Caco-2 (cell line): ENCODE data around the gene FAM83E. TPM values are rescaled to one million over a fixed set of nuclear protein-coding genes. Genes with fewer than 3 reads are reported as not detected.

Experiments
- BruUV-seq: library from RNA; stranded (reverse); fragments of 400-500 nt; replicated peaks from 2 replicates; lab custom pipeline; 2021; lab: Mats Ljungman, UMichigan
- CTCF ChIA-PET: fragments of 300-600 bp; sonication (Branson Sonifier 250); formaldehyde crosslinking; loops from one replicate; lab custom pipeline; 2022; ENCODE audit warnings: antibody characterized with exemption; lab: Charles Lee
- POLR2A ChIA-PET: fragments of 300-600 bp; sonication (Branson Sonifier 250); formaldehyde crosslinking; loops from one replicate; lab custom pipeline; 2022; ENCODE audit warnings: antibody characterized with exemption; lab: Charles Lee
- DNase-seq, 2 experiments: peaks; one replicate each; pipeline versions ENCODE4 v3.0.0 to v3.0.0-alpha.2; 2020 to 2022
- H3K27me3 ChIP-seq: replicated peaks from 2 replicates; pipeline ENCODE4 v1.6.0; 2011; ENCODE audit warnings: low read length; ENCODE audit not compliant: control insufficient read depth, insufficient read depth
- H3K36me3 ChIP-seq: 2 replicates; pipeline ENCODE4 v1.5.1; 2011; ENCODE audit warnings: low read length; ENCODE audit not compliant: control insufficient read depth, insufficient read depth
- H3K4me1 ChIP-seq: fragments of 250-450 bp; sonication (Bioruptor Pico); 2 replicates; pipeline ENCODE4 v1.5.1; 2020; ENCODE audit warnings: mild to moderate bottlenecking
- H3K4me3 ChIP-seq: 2 replicates; pipeline ENCODE4 v1.5.1; 2011; ENCODE audit warnings: low read depth, mild to moderate bottlenecking, control low read depth, low read length
- H3K9me3 ChIP-seq: fragments of 250-450 bp; sonication (Bioruptor Pico); 2 replicates; pipeline ENCODE4 v1.5.1; 2020; ENCODE audit warnings: mild to moderate bottlenecking, moderate library complexity
- H3K27ac Mint-ChIP-seq: one replicate; pipeline ENCODE4 v1.8.0; 2022; ENCODE audit warnings: mixed read lengths; ENCODE audit not compliant: unreplicated experiment
- H3K27me3 Mint-ChIP-seq: one replicate; pipeline ENCODE4 v1.8.0; 2022; ENCODE audit warnings: mixed read lengths; ENCODE audit not compliant: insufficient read depth, unreplicated experiment
- H3K36me3 Mint-ChIP-seq: one replicate; pipeline ENCODE4 v1.8.0; 2022; ENCODE audit warnings: mild to moderate bottlenecking, mixed read lengths; ENCODE audit not compliant: insufficient read depth, unreplicated experiment
- H3K4me1 Mint-ChIP-seq: one replicate; pipeline ENCODE4 v1.8.0; 2022; ENCODE audit warnings: low read depth, mixed read lengths; ENCODE audit not compliant: unreplicated experiment
- H3K4me3 Mint-ChIP-seq: one replicate; pipeline ENCODE4 v1.8.0; 2022; ENCODE audit warnings: mild to moderate bottlenecking, moderate library complexity, mixed read lengths; ENCODE audit not compliant: unreplicated experiment
- H3K9me3 Mint-ChIP-seq: one replicate; pipeline ENCODE4 v1.8.0; 2022; ENCODE audit warnings: mixed read lengths; ENCODE audit not compliant: unreplicated experiment
- CTCF ChIP-seq, 2 experiments: fragments of 200-600 bp in 1 of 2; IDR thresholded peaks; 1 replicate in 1 of 2; 2 replicates in 1 of 2; pipeline versions ENCODE4 v1.5.1 to v1.8.0; 2011 to 2022; ENCODE audit warnings: antibody characterized with exemption in 1 of 2, control low read depth in 1 of 2, inconsistent platforms in 1 of 2, low read depth in 1 of 2, low read length in 1 of 2, mild to moderate bottlenecking in 1 of 2, moderate library complexity in 1 of 2; ENCODE audit not compliant: insufficient read depth in 1 of 2, severe bottlenecking in 1 of 2, unreplicated experiment in 1 of 2
- intact Hi-C: fragments of 100-400 bp; cut with micrococcal nuclease; formaldehyde crosslinking; loops from one replicate; pipeline ENCODE4 v1.10.0; 2022; ENCODE audit not compliant: unreplicated experiment
- total RNA-seq: library from RNA; stranded (reverse); gene quantifications from 2 replicates; pipeline ENCODE4 v1.2.3, GENCODE V29; 2022

Gene FAM83E
- total RNA-seq, 1 experiment from 2014 or later: 6.8 TPM

GRCh38 chr19:48661711-48662090 is 46.8 kb upstream of the FAM83E start:
- intact Hi-C loops: no loop called here
- Mint-ChIP-seq H3K36me3 (peaks cover 9% of the 10 kb centered on the region), H3K9me3 (no peaks in the 10 kb centered on the region), H3K4me1 (peaks cover 7% of the 10 kb centered on the region), H3K4me3 (no peak overlapping the region), H3K27me3 (no peaks in the 10 kb centered on the region), H3K27ac (no peak overlapping the region)
- POLR2A ChIA-PET: interaction anchor here (0.5 kb wide), 1 partner anchor 29 kb away, joined by 4 read pairs; no protein-coding TSS in a partner anchor
- Histone ChIP-seq H3K9me3 (no peaks in the 10 kb centered on the region), H3K36me3 (no peaks in the 10 kb centered on the region), H3K4me3 (no peak overlapping the region), H3K4me1 (peaks cover 21% of the 10 kb centered on the region; the same call in 1 of the 2 replicates), H3K27me3 (no peaks in the 10 kb centered on the region)
- TF ChIP-seq CTCF (IDR thresholded peaks at IDR 0.05; ENCODE audit: insufficient read depth in 1 of 2, low read depth in 1 of 2, low read length in 1 of 2, severe bottlenecking in 1 of 2, unreplicated experiment in 1 of 2): no peak
- CTCF ChIA-PET: no interaction called here
- no peak for DNase-seq
- no TSS peak for BruUV-seq

- POLR2A ChIA-PET: interaction anchor here (0.5 kb wide), 1 partner anchor 30 kb away, joined by 4 read pairs; no protein-coding TSS in a partner anchor
- Histone ChIP-seq H3K36me3 (no peaks in the 10 kb centered on the region), H3K27me3 (no peaks in the 10 kb centered on the region), H3K9me3 (no peaks in the 10 kb centered on the region), H3K4me1 (peaks cover 18% of the 10 kb centered on the region; the same call in 1 of the 2 replicates), H3K4me3 (no peak overlapping the region)
- H3K4me3 Mint-ChIP-seq: no peak overlapping the region
- no peaks in the 10 kb centered on the region for H3K9me3 Mint-ChIP-seq
- H3K36me3 Mint-ChIP-seq: peaks cover 9% of the 10 kb centered on the region
- H3K4me1 Mint-ChIP-seq: peaks cover 5% of the 10 kb centered on the region
- intact Hi-C loops: no loop called here
- no peak for TF ChIP-seq CTCF (IDR thresholded peaks at IDR 0.05; ENCODE audit: insufficient read depth in 1 of 2, low read depth in 1 of 2, low read length in 1 of 2, severe bottlenecking in 1 of 2, unreplicated experiment in 1 of 2)
- peak; percentile 75 to 83 for DNase-seq
- no TSS peak for BruUV-seq
- H3K27ac Mint-ChIP-seq: peak overlapping the region; percentile 40
- CTCF ChIA-PET: no interaction called here
- no peaks in the 10 kb centered on the region for H3K27me3 Mint-ChIP-seq
Measured at GRCh38 chr19:48660852-48661710, 46.2 kb upstream of the FAM83E start.

- H3K27me3 Mint-ChIP-seq: no peaks in the 10 kb centered on the region
- Histone ChIP-seq H3K4me1 (peaks cover 10% of the 10 kb centered on the region; the same call in 1 of the 2 replicates), H3K36me3 (no peaks in the 10 kb centered on the region), H3K27me3 (no peaks in the 10 kb centered on the region), H3K4me3 (no peak overlapping the region), H3K9me3 (no peaks in the 10 kb centered on the region)
- H3K9me3 Mint-ChIP-seq: no peaks in the 10 kb centered on the region
- no peak for TF ChIP-seq CTCF (IDR thresholded peaks at IDR 0.05; ENCODE audit: insufficient read depth in 1 of 2, low read depth in 1 of 2, low read length in 1 of 2, severe bottlenecking in 1 of 2, unreplicated experiment in 1 of 2)
- H3K4me1 Mint-ChIP-seq: no peaks in the 10 kb centered on the region
- H3K4me3 Mint-ChIP-seq: no peak overlapping the region
- no peak overlapping the region for H3K27ac Mint-ChIP-seq
- peak; percentile 65 to 67 for DNase-seq
- POLR2A ChIA-PET: no interaction called here
- BruUV-seq: no TSS peak
- peaks cover 9% of the 10 kb centered on the region for H3K36me3 Mint-ChIP-seq
- intact Hi-C loops: no loop called here
- CTCF ChIA-PET: no interaction called here
Measured at GRCh38 chr19:48659768-48660167, 44.9 kb upstream of the FAM83E start.
